HepG2 (cell line): Measurements from ENCODE around the gene PRDM8. TPM values are rescaled to one million over a fixed set of nuclear protein-coding genes. Genes with fewer than 3 reads are reported as not detected.

ENCODE experiments used
- ATAC-seq: fragments of 200-7000 bp; cut with Tn5 transposase; 3 replicates; pipeline ENCODE4 v1.9.1; 2020; ENCODE audit warnings: mild to moderate bottlenecking, moderate library complexity
- BruUV-seq: library from RNA; stranded (reverse); fragments of 400-500 nt; replicated peaks from 2 replicates; lab custom pipeline; 2021; lab: Mats Ljungman, UMichigan
- CTCF ChIA-PET: fragments of 300-600 bp; formaldehyde crosslinking; extraction: SDS; loops from one replicate; lab custom pipeline; 2021; ENCODE audit warnings: low total read pairs, inconsistent platforms, low intra/inter-chr PET ratio; lab: Yijun Ruan, JAX
- POLR2A ChIA-PET: fragments of 350-600 bp; sonication (Branson Sonifier 250); formaldehyde crosslinking; loops from one replicate; lab custom pipeline; 2020; ENCODE audit warnings: antibody characterized with exemption, inconsistent platforms; lab: Yijun Ruan, JAX
- DNase-seq: peaks from one replicate; pipeline ENCODE4 v3.0.0-alpha.2; 2015; ENCODE audit warnings: low spot score
- FAIRE-seq: peaks from 3 replicates; lab custom pipeline; 2011; peaks lifted over from hg19 to GRCh38; lab: Jason Lieb, UNC
- H2AFZ ChIP-seq: one replicate; pipeline ENCODE4 v1.6.1; 2011; ENCODE audit warnings: low read length, inconsistent platforms
- H3K27ac ChIP-seq: fragments of 300-600 bp; 3 replicates; pipeline ENCODE4 v1.8.0; 2011; ENCODE audit warnings: mixed run types, mild to moderate bottlenecking, mixed read lengths, low read length, inconsistent platforms; ENCODE audit not compliant: insufficient read depth; ENCODE audit errors: extremely low read length
- H3K27me3 ChIP-seq, 2 experiments: fragments of 200-600 bp in 1 of 2; 2 replicates in 1 of 2; 3 replicates in 1 of 2; pipeline versions ENCODE4 v1.6.0 to v1.8.0; 2011; ENCODE audit warnings: low read length in 2 of 2, mild to moderate bottlenecking in 2 of 2, moderate library complexity in 2 of 2, inconsistent platforms in 1 of 2; ENCODE audit not compliant: insufficient read depth in 2 of 2, control insufficient read depth in 1 of 2
- H3K36me3 ChIP-seq, 2 experiments: fragments of 200-600 bp in 1 of 2; replicated peaks in 1 of 2; 2 replicates in 1 of 2; 3 replicates in 1 of 2; pipeline versions ENCODE4 v1.5.1 to v1.8.0; 2011; ENCODE audit warnings: low read length in 2 of 2, inconsistent platforms in 1 of 2; ENCODE audit not compliant: insufficient read depth in 2 of 2, control insufficient read depth in 1 of 2
- H3K4me1 ChIP-seq: 2 replicates; pipeline ENCODE4 v1.5.1; 2012; ENCODE audit warnings: low read length, inconsistent platforms; ENCODE audit not compliant: insufficient read depth
- H3K4me2 ChIP-seq: 2 replicates; pipeline ENCODE4 v1.6.0; 2011; ENCODE audit warnings: low read depth, low read length, inconsistent platforms
- H3K4me3 ChIP-seq, 3 experiments: fragments of 200-600 bp in 1 of 3; sonication (generic), shearing (Covaris generic) in 1 of 3; replicated peaks in 1 of 3; 2 replicates each; pipeline ENCODE4 v1.5.1; 2011 to 2016; ENCODE audit warnings: low read length in 3 of 3, inconsistent platforms in 2 of 3, low read depth in 2 of 3, mild to moderate bottlenecking in 2 of 3, control low read depth in 1 of 3, mixed read lengths in 1 of 3; ENCODE audit not compliant: insufficient read depth in 1 of 3
- H3K79me2 ChIP-seq: one replicate; pipeline ENCODE4 v1.6.1; 2011; ENCODE audit warnings: low read length, inconsistent platforms; ENCODE audit not compliant: insufficient read depth
- H3K9ac ChIP-seq: 2 replicates; pipeline ENCODE4 v1.6.0; 2011; ENCODE audit warnings: mild to moderate bottlenecking, low read depth, low read length, inconsistent platforms; ENCODE audit not compliant: insufficient read depth
- H3K9me3 ChIP-seq: 2 replicates; pipeline ENCODE4 v1.5.1; 2012; ENCODE audit warnings: mild to moderate bottlenecking, low read length
- H4K20me1 ChIP-seq: 2 replicates; pipeline ENCODE4 v1.6.0; 2011; ENCODE audit warnings: inconsistent platforms, mild to moderate bottlenecking, low read length, moderate library complexity; ENCODE audit not compliant: insufficient read depth
- ARID3A ChIP-seq: IDR thresholded peaks from 2 replicates; pipeline ENCODE4 v1.6.1; 2012; ENCODE audit warnings: low read depth, low read length, improper control_type of control experiment
- BHLHE40 ChIP-seq: IDR thresholded peaks from 2 replicates; pipeline ENCODE4 v1.6.1; 2011; ENCODE audit warnings: low read length, improper control_type of control experiment
- CREBL2 ChIP-seq: sonication (generic); formaldehyde crosslinking; IDR thresholded peaks from 2 replicates; pipeline ENCODE4 v1.8.1; 2023; ENCODE audit warnings: missing genetic modification reagents, mild to moderate bottlenecking, borderline replicate concordance
- FOXM1 ChIP-seq: sonication (generic); formaldehyde crosslinking; IDR thresholded peaks from 2 replicates; pipeline ENCODE4 v1.5.0; 2020; ENCODE audit warnings: missing genetic modification reagents
- MTERF4 ChIP-seq: sonication (generic); formaldehyde crosslinking; IDR thresholded peaks from 2 replicates; pipeline ENCODE4 v1.8.0; 2023; ENCODE audit warnings: mild to moderate bottlenecking, missing genetic modification reagents
- NR3C1 ChIP-seq: sonication (generic); formaldehyde crosslinking; IDR thresholded peaks from 2 replicates; pipeline ENCODE4 v1.4.0; 2020; ENCODE audit warnings: missing genetic modification reagents
- SAP130 ChIP-seq: IDR thresholded peaks from 2 replicates; pipeline ENCODE4 v1.6.1; 2016; ENCODE audit warnings: low read depth
- TEF ChIP-seq: sonication (generic); formaldehyde crosslinking; IDR thresholded peaks from 2 replicates; pipeline ENCODE4 v1.5.0; 2020; ENCODE audit warnings: missing genetic modification reagents
- YY1 ChIP-seq: IDR thresholded peaks from 2 replicates; pipeline ENCODE4 v1.6.1; 2011; ENCODE audit warnings: low read length, low read depth, moderate library complexity, mild to moderate bottlenecking; ENCODE audit not compliant: insufficient read depth, insufficient replicate concordance
- ZNF225 ChIP-seq: sonication (generic); formaldehyde crosslinking; IDR thresholded peaks from 2 replicates; pipeline ENCODE4 v1.4.0; 2020; ENCODE audit warnings: mild to moderate bottlenecking, missing genetic modification reagents
- ZNF530 ChIP-seq: sonication (generic); formaldehyde crosslinking; IDR thresholded peaks from 2 replicates; pipeline ENCODE4 v1.5.0; 2020; ENCODE audit warnings: low read depth, mild to moderate bottlenecking, missing genetic modification reagents
- ZNF614 ChIP-seq: IDR thresholded peaks from 2 replicates; pipeline ENCODE4 v1.6.1; 2018; ENCODE audit warnings: missing biosample characterization, missing genetic modification reagents, inconsistent platforms, borderline replicate concordance
- ZNF800 ChIP-seq: sonication (generic); formaldehyde crosslinking; IDR thresholded peaks from 2 replicates; pipeline ENCODE4 v1.4.0; 2020; ENCODE audit warnings: missing genetic modification reagents
- WGBS: methylation state at CpG from one replicate; pipeline ENCODE4 v1.1.6; 2017; ENCODE audit warnings: low lambda C conversion rate; 5-methylcytosine and 5-hydroxymethylcytosine counted together
- in situ Hi-C: cut with HindIII; loops from 2 replicates; pipeline ENCODE4 v1.10.0; 2017; ENCODE audit warnings: low pct_unique_long_range_greater_than_20kb; ENCODE audit not compliant: extremely low pct_ligation_motif_present
- intact Hi-C: fragments of 100-400 bp; cut with micrococcal nuclease; formaldehyde crosslinking; loops from one replicate; pipeline ENCODE4 v1.10.0; 2022; ENCODE audit not compliant: unreplicated experiment
- polyA plus RNA-seq, 8 experiments: library from polyadenylated mRNA; depleted of rRNA in 3 of 8; stranded (reverse) in 7 of 8; unstranded in 1 of 8; fragments of >200 nt; fragmentation: Illumina TruSeq in 4 of 8; extraction: Trizol in 4 of 8; gene quantifications; 2 replicates each; pipeline versions ENCODE4 v1.2.1 to v1.2.3, GENCODE V29; 2011 to 2016; ENCODE audit warnings: low read depth in 4 of 8, missing spikeins in 1 of 8, mixed read lengths in 1 of 8; ENCODE audit not compliant: insufficient read depth in 1 of 8
- total RNA-seq, 5 experiments: library from RNA; depleted of rRNA; stranded (reverse); fragments of >200 nt; fragmentation: Illumina TruSeq; extraction: Trizol; gene quantifications; 2 replicates each; pipeline ENCODE4 v1.2.3, GENCODE V29; 2016; ENCODE audit warnings: low read depth in 1 of 5

PRDM8 gene
- total and polyA plus RNA-seq, 2 of the 13 experiments (the other 11 are each of a cell fraction or from before 2014, with no cell fraction given): 0.09 TPM; not detected in 1

GRCh38 chr4:80199004-80199560 is 1.8 kb downstream of the PRDM8 start:
- H3K9me3 ChIP-seq: no peaks in the 10 kb centered on the region
- 29% methylated on average over 8 of the region's 8 CpGs for WGBS
- FAIRE-seq: no peak
- CTCF ChIA-PET: no interaction called here
- H3K9ac ChIP-seq: no peak overlapping the region
- H4K20me1 ChIP-seq: no peaks in the 10 kb centered on the region
- POLR2A ChIA-PET: no interaction called here
- in situ Hi-C loops: no loop called here
- intact Hi-C loops: no loop called here
- no peak overlapping the region for H3K4me3 ChIP-seq
- no TSS peak for BruUV-seq
- H3K79me2 ChIP-seq: no peaks in the 10 kb centered on the region
- no peak for TF ChIP-seq NR3C1 (CRISPR knock-in tag)
- no peak for TF ChIP-seq ZNF225 (CRISPR knock-in tag)
- TF ChIP-seq, all 625 proteins: peak for 0
- no peak overlapping the region for H3K4me2 ChIP-seq
- no peaks in the 10 kb centered on the region for H3K4me1 ChIP-seq
- no peak for ATAC-seq
- H3K27me3 ChIP-seq: peaks cover 1 to 36% of the 10 kb centered on the region in 2 experiments; a peak in 3 of 5 replicates
- no peak overlapping the region for H3K27ac ChIP-seq
- DNase-seq: no peak
- H2AFZ ChIP-seq: no peak overlapping the region
- H3K36me3 ChIP-seq: no peaks in the 10 kb centered on the region

GRCh38 chr4:80199947-80200346 is 2.6 kb downstream of the PRDM8 start:
- Histone ChIP-seq H3K9ac (no peak overlapping the region), H3K27ac (no peak overlapping the region), H3K79me2 (no peaks in the 10 kb centered on the region), H4K20me1 (no peaks in the 10 kb centered on the region), H3K36me3 (no peaks in the 10 kb centered on the region), H3K4me3 (no peak overlapping the region), H2AFZ (no peak overlapping the region), H3K4me2 (no peak overlapping the region), H3K27me3 (peaks cover 1 to 36% of the 10 kb centered on the region in 2 experiments; a peak in 4 of 5 replicates), H3K4me1 (no peaks in the 10 kb centered on the region), H3K9me3 (no peaks in the 10 kb centered on the region)
- WGBS: 2% methylated on average over 6 of the region's 6 CpGs
- in situ Hi-C loops (loop anchor here (25.0 kb wide), 1 partner anchor 288 kb away; no protein-coding TSS in a partner anchor), intact Hi-C loops (no loop called here)
- ChIA-PET CTCF (no interaction called here), POLR2A (no interaction called here)
- BruUV-seq: no TSS peak
- ATAC-seq (no peak), DNase-seq (no peak), FAIRE-seq (no peak)
- TF ChIP-seq BHLHE40: no peak
- no peak for TF ChIP-seq TEF (CRISPR knock-in tag)
- TF ChIP-seq ARID3A: no peak
- no peak for TF ChIP-seq FOXM1 (CRISPR knock-in tag)
- TF ChIP-seq CREBL2: no peak
- no peak for TF ChIP-seq ZNF614 (CRISPR knock-in tag)
- TF ChIP-seq MTERF4: no peak
- no peak for TF ChIP-seq ZNF800 (CRISPR knock-in tag)
- no peak for TF ChIP-seq YY1
- TF ChIP-seq ZNF530 (CRISPR knock-in tag): no peak
- TF ChIP-seq SAP130 (CRISPR knock-in tag): no peak
